Glomerular visceral epithelial cell (primary cell): ENCODE results near the gene KLHL40.
"Not testable (repeated sequence)": the region's sequence is repeated elsewhere in the genome, so short reads cannot be mapped to it uniquely, and the experiment has no call there.

Source experiments
- DNase-seq: peaks from one replicate; pipeline ENCODE4 v3.0.0-alpha.2; 2016; ENCODE audit errors: extremely low spot score

KLHL40 gene

DNA sequence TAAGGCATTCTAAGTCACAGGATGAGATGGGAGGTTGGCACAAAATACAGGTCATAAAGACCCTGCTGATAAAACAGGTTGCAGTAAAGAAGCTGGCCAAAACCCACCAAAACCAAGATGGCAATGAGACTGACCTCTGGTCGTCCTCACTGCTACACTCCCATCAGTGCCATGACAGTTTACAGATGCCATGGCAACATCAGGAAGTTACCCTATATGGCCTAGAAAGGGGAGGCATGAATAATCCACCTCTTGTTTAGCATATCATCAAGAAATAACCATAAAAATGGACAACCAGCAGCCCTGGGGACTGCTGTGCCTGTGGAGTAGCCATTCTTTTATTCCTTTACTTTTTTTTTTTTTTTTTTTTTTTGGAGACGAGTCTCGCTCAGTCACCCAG lies 37.1 kb downstream of the KLHL40 start:
- not testable (repeated sequence) for DNase-seq

DNA sequence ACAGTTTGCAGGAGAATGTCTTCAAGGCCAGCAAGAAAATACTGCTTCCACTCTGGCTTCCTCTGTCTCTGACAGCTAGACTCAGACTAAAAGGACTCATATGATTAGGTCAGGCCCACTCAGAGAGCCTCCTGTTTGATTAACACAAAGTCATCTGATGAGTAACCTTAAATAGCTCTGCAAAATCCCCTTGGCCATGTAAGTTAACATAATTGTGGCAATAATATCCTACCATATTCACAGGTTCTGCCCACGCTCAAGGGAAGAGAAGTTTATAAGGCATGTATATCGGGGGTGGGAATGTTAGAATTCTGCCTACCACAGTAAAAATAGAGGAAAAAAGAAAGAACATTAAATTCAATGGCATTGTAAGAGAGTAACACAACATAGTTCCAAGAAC lies 37.9 kb downstream of the KLHL40 start:
- no peak for DNase-seq

DNA sequence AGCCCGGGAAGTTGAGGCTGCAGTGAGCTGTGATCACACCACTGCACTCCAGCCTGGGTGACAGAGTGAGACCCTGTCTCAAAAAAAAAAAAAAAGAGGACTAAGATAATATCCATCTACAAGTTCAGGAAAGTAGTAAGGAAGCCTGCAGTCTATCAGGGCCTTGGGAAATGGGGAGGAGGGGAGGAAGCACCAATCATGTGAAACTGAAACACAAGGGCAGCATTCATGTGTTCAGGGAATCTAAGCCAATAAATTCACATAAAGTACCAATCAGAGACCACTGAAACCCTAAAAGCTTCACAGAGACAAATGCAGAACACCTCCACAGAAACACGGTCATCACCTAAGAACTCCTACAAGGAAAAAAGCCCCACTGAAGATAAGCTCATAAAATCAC lies 40.1 kb downstream of the KLHL40 start:
- DNase-seq = no peak

DNA sequence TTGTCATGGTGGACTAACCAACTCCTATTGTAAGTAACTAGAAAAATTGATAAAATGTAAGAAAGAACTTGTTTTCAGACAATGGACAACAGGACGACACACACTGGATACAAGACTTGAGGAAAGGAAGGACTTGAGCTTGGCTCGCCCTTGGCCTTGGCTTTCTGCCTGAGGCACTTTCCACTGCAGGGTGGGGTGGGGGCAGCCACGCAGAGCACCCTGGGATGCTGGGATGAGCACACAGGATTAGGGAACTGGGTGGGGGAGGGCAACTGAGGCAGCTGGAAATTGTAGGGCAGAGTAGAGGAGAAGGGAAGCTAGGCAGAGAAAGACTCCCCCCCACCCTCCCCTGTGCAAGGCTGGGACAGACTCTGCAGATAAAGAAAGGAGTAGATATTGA lies 42.7 kb downstream of the KLHL40 start:
- DNase-seq = no peak

DNA sequence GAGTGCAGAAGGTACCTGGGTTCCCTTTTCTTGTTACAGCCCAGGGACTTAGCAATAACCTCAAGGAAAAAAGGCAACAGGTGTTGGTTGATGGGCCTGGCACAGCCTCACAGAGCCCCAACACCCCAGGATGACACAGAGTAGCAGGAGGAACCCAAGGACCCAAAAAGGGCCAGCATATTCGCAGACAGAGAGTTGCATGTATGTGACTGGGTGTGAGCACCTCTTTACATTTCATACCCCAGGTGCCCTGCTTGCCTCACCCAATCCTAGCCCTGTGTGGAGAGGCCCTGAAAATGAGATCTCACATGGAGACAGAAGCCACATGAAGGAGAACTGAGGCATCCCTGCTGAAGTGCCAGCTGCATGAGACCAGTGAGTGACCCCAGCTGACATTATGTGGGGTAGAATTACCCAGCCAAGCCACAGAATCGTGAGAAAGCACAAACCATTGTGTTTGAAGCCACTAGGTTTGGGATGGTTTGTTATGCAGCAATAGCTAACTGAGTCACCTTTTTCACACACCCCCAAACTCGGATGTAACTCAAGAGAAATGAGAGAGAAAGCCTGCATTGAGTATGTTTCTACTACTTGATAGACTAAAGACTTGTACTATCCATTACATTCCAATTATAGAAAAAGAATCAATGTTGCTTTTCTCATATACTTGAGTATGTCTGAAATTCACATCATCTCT lies 43.5 kb downstream of the KLHL40 start:
- no peak for DNase-seq

DNA sequence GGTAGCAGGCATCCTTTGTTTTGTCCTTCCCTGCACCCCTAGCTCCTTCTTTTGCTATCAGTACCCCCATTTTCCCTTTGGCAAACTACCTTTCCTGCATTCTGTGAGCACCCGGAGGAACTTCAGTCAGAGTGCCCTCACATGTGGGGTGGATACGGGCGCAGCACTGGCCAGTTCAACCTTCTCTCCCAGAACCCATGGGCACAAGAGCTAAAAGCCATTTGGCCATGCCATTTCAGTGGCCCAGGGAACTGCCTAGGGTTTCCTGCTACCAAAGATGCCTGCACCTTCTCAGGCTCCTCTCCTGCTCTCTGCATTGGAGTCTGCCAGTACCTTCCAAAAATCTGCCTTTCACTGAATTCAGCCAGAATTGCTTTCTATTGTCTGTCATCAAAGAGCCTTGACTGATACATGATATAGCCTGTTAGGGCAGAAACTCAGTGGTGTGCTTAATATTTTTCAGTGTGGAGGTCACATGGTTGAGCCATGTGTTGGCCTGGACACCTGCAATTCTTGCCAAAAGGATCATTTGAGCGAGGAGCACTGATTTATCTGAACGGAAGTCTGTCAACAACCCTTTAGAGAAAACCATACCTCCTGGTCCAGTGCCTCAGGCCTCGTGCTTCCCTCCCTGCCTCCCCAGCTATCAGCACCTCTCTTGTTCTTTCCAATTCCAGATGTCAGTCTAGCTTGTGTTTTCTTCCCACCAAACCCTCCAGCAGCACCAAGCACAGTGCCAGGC lies 44.2 kb downstream of the KLHL40 start:
- no peak for DNase-seq

DNA sequence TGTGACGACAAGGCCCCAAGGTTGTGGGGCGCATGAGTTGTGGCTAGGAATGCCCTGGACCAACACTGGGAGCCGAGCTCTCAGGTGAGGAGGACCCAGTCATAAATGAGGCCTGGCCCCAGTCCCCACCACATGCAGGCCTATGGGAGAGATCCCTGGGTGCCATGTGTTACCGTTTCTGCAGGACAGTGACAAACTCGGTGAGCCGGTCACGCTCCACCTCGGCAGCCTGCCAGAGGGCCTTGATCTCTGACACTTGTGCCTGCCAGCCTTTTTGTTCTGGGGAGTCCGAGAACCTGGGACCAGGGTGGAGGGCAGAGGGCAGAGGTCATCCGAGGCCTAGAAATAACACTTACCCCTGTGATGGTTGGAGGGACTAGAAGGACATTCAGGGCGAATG lies 45.0 kb downstream of the KLHL40 start:
- no peak for DNase-seq

DNA sequence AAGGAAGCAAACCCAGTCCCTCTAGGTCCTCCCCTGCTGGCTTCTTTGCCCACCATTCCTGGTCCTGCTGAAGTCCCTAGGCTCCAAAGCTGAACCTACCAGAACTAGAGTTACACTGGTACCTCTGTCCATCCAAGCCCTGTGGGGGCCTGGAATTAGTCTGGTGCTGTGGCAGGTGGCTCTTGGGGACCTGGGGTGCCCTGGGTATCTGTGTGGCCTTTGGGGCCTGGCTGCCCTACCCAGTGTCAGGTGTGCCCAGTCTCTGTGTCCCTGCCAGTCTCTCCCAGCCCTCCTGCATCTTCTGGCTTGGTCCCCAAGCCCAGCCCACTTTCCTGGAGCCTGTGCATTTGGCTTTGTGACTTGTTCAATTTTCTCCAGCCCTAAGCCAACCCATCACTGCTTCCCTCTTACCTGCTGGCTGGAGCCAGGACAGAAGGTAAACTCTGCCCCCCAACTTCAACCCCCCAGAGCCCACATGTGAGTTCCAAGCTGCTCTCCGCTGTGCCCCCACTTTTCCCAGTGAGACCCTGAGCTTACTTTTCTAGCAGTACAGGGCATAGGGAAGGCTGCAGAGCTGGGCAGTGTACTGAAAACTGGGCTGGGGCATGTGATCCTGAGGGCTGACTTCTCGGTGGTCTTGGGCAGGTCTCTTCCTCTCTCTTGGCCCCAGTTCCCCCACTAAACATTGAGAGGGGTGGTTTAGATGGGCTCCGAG lies 45.5 kb downstream of the KLHL40 start:
- no peak for DNase-seq

DNA sequence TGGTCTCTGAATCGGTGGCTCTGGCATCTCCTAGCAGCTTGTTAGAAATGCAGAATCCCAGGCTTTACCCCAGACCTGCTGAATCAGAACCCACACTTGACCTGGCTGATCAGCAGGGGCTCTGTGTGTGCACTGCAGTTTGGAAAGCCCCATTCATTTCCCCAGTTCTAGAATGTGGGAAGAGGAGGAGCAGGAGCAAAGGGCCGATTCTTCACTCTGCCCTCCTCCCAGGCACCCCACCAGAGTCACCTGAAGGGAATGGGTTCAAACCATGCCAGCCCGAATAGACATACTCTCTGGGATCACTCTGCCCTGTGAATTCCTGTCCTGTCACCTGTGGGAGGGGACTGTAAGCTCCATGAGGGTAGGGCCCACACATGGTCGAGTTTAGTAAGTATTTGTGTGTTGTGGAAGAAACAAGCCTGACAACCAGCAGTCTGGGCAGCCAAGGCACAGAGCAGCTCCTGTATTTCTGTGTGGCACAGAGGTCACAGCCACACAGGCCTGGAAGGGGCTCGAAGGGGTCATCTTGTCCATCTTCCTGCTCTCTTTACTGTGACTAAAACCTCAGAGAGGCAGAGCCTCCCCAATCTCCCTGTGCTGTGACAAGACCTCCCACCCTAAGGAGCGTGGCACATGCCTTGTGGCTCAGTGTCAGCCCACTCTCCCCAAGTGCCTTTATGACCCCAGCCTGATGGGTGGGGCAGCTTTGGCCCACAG lies 46.3 kb downstream of the KLHL40 start:
- DNase-seq = no peak

DNA sequence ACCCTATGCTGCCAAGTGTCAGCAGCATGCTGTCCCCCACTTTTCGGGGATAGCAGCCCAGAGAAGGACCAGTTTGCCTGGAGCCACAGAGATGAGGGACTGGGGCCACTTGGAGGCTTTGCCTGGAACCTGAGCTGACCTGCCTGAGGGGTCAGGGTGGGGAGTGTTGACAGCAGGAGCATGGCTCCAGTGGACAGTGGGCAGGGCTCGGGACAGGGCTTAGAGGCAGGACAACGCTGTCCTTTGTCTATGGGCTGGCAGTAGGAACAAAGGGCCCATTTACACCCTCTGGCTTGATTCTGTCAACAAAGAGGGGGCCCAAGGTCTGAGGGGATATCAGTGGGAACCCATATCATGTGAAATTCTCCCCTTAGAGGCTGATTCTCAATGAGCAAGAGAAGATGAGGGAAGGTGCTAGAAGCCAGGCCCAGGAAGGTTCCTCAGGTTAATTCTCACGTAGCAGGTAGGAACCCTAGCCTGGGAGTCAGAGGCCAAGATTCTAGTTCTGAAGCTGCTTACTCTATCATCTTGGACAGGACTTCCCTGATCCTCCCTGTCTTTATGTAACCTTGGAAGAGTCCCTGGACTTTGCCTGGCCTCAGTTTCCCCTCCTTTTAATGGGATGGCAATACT lies 47.0 kb downstream of the KLHL40 start:
- DNase-seq = no peak

DNA sequence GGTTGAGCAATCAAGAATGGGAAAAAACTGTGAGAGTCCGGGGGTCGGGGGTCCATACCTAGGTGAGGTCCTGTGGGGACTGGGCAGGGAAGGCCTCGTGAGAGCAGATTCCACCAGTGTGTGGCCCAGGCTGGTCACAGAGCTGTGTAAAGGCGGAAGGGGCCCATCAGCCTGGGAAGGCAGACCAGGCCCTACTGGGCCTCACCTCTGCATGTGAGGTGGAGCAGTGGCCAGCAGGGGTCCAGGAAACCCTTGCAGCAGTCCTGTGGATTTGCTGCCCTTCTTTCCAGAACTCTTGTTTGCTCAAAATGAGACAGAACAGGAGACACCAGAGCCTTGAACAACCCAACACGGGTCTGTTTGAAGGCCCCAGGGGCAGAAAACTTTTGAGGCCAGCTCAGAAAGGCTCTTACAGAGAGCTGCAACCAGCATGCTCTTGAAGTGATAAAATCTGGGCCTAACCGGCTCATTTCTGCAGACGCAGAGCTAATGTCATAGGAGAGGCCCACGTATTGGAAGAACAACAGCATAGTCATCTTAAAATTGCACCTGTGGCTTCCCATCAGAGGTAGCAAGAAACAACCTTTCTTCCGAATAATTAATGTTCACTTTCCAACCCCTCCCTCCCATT lies 47.6 kb downstream of the KLHL40 start:
- no peak for DNase-seq

DNA sequence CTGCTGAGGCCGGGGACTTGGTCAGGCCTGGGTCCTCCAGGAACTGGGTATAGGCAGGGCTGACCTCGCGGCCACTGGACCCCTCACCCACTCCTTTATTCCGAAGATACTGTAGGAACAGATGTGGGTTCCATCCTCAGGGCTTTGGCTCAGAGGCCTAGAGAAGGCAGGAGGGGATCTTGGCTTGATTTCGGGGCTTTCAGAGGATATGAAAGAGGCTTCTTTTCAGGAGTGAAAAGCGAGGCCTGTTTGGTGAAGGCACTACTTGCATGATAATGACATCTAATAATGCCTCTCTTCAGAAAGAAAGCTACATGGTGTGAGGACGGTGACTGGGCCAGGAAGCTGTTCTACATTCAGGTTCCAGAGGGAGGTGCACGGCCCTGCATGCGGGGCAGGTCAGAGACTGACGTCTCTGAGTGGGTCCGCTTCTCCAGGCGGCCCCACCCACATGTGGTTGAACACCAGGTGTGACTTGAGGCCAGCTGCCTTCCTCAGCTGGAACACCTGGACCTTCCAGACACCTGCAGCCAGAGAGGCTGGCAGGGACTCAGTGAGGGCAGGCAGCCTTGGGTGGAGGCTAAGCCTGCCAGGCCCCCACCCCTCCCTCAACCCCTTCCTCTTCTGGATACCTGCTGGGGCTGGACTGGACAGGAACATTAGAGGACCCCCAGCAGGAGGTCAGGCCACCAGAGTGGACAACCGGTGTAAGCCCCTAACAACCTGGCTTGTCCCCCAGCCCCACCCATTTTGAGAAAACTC lies 48.3 kb downstream of the KLHL40 start:
- DNase-seq = no peak

DNA sequence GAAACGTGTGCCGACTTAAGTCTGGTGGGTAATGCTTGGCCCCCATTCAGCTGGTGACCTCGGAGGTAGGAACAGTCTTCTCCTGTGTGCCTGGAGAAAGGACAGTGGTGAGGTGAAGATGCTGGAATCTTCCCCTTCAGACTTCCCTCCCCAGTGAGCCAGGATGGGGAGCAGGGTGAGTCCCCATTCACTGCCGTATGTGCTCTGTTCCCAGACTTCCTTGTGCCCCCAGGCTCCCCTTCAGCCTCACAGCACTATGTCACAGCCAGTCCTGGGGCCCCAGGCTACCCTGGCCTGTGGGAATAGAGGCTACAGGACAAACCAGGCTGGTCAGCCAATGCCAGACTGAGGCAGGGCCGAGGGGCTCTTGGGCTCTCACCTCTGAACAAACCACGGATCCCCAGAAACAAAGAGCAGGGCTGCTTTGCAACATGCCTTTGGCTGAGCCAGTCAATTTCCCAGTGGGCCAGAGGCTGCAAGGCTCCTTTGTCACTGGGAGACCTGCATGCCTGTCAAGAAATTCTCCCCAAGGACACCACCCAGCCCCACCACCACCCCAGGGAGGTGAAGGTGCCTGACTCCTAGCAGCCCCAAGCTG lies 49.0 kb downstream of the KLHL40 start:
- no peak for DNase-seq

DNA sequence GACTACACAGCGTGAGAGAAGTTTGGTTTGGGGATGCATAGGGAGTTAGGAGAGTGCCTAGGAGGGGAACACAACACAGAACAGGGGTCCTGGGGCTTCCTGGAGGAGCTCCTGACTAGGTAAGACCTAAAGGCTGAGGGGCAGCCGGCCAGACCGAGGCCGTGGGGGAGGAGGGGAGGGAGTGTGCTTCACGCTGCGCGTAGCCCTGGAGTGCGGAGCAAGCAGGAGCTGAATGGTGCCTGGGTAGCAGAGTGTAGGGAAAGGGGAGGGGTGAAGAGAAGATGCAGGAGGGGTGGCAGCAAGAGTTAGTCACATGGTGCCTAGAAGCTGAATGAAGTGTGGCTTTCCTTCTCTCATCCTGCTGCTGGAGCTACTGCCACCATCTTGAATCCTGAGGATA lies 49.7 kb downstream of the KLHL40 start:
- no peak for DNase-seq

DNA sequence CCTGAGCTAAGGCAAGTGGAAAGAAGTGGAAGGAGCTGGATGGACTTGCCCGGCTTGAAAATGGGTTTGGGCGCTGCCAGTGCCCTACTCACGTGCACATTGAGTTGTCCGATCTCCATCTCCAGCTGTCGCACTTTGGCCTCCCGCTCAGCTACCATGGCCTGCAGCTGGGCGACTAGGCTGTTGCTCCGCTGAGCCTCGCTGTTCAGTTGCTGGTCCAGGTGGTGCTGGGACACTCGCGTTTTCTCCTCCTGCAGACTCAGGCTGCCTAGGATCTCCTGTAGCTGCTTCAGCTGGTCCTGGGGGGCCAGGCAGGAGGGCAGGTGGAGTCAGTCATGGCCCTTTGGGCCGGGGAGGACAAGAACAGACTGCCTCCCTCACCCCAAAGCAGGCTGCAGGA lies 50.3 kb downstream of the KLHL40 start:
- DNase-seq = no peak

DNA sequence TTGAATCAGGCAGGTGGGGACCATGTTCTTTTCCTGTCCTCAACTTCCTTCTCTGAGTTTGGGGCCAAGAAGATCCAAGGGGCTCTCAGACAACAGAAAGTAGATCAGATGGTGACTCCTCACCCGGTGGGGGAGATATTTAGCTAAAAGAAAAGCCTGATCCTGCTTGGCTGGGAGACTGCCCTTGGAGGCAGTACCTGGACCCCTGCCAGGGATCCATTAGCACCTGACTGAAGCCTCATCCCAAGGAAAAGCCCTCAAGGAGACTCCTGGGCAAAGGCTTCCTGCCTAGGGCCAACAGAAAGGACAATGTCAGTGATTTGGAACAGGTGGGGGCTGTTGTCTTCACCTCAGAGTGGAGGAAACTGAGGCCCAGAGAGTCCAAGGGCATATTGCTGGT lies 50.7 kb downstream of the KLHL40 start:
- no peak for DNase-seq

DNA sequence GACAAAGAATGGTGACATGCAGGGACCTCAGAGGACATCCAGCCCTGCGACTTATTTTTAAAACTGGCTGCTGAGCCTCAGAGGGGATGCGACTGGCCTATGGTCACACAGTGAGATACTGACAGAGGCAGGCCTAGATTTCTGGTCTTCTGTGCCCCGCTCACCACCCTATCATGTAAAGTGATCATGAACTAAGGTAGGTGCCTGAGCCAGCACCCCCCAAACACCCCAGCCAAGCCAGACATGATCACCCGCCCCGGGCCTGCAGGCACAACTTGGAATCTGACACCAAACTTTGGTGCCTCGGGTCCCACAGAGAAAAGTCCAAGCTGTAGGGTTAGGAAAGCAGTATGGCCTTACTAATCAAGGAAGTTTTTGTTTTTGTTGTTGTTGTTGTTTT lies 51.2 kb downstream of the KLHL40 start:
- no peak for DNase-seq

DNA sequence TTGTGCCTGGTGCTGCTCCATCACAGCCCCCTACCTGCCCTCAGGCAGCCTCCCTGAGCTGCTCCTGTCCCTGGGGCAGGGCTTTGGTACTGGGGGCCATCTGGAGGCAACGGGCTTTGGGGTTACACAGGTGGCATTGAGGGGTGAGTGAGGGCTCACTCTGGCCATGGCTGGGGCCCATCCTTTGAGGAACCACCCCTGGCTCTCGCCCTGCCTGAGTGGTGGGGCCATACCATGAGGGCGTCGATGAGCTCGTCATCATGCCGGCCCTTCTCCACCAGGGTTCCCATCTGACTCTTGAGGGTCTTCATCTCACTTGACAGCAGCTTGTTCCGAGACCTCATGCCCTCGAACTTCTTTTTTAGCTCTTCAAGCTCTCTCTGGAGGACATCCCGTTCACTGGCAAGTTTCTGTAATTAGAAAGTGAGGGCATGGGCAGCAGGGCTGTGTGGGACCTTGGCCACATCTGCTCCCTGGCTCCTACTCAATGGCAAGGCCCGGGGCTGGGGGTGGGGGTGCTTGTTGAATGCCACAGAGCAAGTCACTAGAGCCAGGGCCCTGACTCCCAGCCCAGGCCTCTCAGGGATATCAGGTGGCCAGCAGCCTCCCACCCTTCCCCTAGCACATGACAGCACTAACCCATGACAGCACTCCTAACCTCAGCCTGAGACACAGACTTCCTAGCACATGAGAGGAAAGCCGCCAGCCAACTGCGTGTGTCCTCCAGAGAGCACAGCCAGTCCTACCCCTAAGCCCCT lies 54.2 kb downstream of the KLHL40 start:
- no peak for DNase-seq

DNA sequence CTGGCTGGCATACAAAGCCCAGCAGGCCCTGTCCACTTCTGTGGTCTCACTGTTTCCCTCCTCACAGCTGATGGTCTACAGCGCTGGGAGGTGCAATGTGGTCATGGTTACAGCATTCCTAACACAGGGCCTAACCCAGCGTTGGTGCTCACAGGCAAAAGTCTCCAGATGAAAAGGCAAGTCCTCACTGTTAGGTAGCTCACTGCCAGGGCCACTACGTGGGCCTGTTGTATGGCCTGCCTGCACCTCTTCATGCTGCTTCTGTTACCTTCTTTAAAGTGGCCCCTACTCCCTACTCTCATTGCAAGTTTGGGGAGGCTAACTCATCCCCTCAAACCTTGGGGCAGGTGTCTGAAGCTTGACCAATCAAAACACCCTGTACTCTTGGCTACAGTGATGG lies 56.5 kb downstream of the KLHL40 start:
- DNase-seq = no peak
